ENCODE results near the gene BCL2A1.
A peak's percentile ranks its signal among the peaks of the same experiment; 100 is the strongest.

Gene BCL2A1

DNA sequence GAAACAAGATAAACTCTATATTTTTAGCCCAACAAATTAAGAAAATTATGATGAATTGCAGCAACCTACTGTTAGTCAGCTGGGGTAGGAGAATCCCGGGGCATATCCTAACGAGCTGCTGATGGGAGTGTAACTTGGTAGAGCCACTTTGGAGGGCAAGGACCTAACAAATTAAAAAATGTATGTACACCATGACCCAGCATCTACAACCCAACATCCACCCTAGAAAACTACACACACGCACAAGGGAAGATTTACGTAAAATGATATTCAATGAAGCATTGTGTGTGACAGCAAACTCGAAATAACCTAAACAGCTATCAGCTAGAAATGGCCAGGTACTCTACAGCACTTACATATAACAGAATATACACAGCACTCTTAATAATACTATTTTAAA is 1.9 kb downstream of the BCL2A1 start:
- H3K4me2 ChIP-seq (ENCODE audit: low read depth, low read length, poor library complexity, severe bottlenecking), result peak overlapping the region; percentile 18
- no peak overlapping the region for H3K9ac ChIP-seq (ENCODE audit: low read length)

DNA sequence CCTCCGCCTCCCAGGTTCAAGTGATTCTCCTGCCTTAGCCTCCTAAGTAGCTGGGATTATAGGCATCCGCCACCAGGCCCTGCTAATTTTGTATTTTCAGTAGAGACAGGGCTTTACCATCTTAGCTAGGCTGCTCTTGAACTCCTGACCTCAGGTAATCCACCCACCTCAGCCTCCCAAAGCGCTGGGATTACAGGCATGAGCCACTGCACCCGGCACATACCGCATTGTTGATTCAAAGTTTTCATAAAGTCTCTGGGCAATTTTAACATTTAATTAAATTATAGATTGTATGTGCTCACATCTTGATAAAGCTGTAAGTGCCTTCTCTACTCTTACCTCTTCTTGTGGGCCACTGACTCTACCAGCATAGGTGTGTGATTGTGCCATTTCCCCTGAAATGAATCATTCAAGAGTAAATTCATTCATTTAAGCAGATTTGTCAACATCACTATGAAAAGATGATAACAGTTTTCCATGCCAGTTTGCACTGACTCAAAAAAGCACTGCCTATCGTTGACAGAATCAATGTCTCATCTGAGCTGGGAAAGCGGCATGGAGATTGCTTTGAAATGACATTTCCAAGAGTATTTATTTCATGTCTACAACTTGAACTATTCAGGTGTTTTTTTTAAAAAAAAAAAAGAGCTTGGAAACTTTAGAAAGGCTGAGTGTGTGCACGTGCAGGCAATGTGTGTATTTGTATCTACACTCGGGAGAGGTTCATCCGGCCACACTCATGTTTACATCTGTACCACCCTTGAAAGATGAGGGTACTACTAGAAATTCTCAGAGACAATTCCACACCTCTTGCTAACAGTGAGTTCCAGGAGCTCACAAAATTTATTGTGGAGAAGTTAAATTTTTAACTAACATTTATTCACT is 3.5 kb downstream of the BCL2A1 start:
- no peak overlapping the region for H3K9ac ChIP-seq (ENCODE audit: low read length)
- H3K4me2 ChIP-seq (ENCODE audit: low read depth, low read length, poor library complexity, severe bottlenecking), result peak overlapping the region; percentile 20
- H2AFZ ChIP-seq (ENCODE audit: low read depth, low read length, severe bottlenecking), result peak overlapping the region; percentile 20

More for the DNA sequence above, 1.9 kb downstream of the BCL2A1 start:
- Histone ChIP-seq H3K9me3 (ENCODE audit: insufficient read depth, low read length) (no peaks in the 10 kb centered on the region), H3K4me3 (ENCODE audit: insufficient read depth, low read length, poor library complexity, severe bottlenecking) (no peak overlapping the region), H3K27ac (ENCODE audit: low read depth, low read length) (no peak overlapping the region), H3F3A (ENCODE audit: insufficient read depth) (no peaks in the 10 kb centered on the region), H3K79me2 (ENCODE audit: insufficient read depth, low read length) (no peaks in the 10 kb centered on the region), H3K9me2 (replicated peaks; ENCODE audit: insufficient read depth, low read length) (no peaks in the 10 kb centered on the region), H3K36me3 (ENCODE audit: low read length) (no peaks in the 10 kb centered on the region), H4K20me1 (ENCODE audit: low read depth, low read length) (no peaks in the 10 kb centered on the region), H2AFZ (ENCODE audit: low read depth, low read length, severe bottlenecking) (no peak overlapping the region), H3K27me3 (ENCODE audit: low read length) (no peaks in the 10 kb centered on the region)
- TF ChIP-seq, protein P1, sequence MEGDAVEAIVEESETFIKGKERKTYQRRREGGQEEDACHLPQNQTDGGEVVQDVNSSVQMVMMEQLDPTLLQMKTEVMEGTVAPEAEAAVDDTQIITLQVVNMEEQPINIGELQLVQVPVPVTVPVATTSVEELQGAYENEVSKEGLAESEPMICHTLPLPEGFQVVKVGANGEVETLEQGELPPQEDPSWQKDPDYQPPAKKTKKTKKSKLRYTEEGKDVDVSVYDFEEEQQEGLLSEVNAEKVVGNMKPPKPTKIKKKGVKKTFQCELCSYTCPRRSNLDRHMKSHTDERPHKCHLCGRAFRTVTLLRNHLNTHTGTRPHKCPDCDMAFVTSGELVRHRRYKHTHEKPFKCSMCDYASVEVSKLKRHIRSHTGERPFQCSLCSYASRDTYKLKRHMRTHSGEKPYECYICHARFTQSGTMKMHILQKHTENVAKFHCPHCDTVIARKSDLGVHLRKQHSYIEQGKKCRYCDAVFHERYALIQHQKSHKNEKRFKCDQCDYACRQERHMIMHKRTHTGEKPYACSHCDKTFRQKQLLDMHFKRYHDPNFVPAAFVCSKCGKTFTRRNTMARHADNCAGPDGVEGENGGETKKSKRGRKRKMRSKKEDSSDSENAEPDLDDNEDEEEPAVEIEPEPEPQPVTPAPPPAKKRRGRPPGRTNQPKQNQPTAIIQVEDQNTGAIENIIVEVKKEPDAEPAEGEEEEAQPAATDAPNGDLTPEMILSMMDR (IDR thresholded peaks at IDR 0.05; ENCODE audit: insufficient read depth, low read length, poor library complexity, severe bottlenecking), result no peak
- TF ChIP-seq EZH2phosphoT487 (conservative IDR thresholded peaks at IDR 0.05; ENCODE audit: low read length), result no peak

DNA sequence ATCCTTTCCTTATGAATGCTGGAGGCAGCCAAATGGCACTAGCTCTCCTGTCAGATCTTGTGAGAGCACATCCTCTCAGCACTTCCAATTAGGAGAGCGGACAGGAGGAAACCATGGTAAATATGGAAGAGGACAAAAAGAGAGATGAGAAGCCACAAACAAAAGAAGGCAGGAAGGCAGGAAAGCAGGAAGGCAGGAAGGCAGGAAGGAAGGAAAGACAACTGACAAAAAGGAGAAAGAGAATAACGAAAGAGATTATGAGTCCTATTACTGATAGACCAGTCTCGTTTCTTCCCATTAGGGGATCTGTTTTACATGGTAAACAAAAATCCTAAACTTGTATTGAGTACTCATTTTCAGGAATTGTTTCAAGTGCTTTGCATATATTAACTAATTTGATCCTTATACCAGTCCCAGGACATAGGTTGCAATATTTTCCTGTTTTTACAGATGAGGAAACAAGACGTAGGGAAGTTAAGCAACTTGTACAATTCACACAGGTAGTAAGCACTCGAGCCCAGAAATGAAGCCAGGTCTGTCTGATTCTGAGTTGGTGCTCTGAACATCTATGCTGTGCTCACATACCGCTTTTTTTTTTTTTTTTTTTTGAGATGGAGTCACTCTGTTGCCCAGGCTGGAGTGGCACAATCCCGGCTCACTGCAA is 4.2 kb downstream of the BCL2A1 start:
- no peak overlapping the region for H3K4me3 ChIP-seq (ENCODE audit: insufficient read depth, low read length, poor library complexity, severe bottlenecking)
- TF ChIP-seq EZH2phosphoT487 (conservative IDR thresholded peaks at IDR 0.05; ENCODE audit: low read length), result no peak
- TF ChIP-seq, protein P1 (IDR thresholded peaks at IDR 0.05; ENCODE audit: insufficient read depth, low read length, poor library complexity, severe bottlenecking), result no peak
- no peaks in the 10 kb centered on the region for H3K27me3 ChIP-seq (ENCODE audit: low read length)
- H3F3A ChIP-seq (ENCODE audit: insufficient read depth), result no peaks in the 10 kb centered on the region
- no peaks in the 10 kb centered on the region for H3K79me2 ChIP-seq (ENCODE audit: insufficient read depth, low read length)
- H4K20me1 ChIP-seq (ENCODE audit: low read depth, low read length), result no peaks in the 10 kb centered on the region
- H3K27ac ChIP-seq (ENCODE audit: low read depth, low read length), result no peak overlapping the region
- no peaks in the 10 kb centered on the region for H3K9me3 ChIP-seq (ENCODE audit: insufficient read depth, low read length)
- no peaks in the 10 kb centered on the region for H3K9me2 ChIP-seq (replicated peaks; ENCODE audit: insufficient read depth, low read length)
- no peaks in the 10 kb centered on the region for H3K36me3 ChIP-seq (ENCODE audit: low read length)
- H3K9ac ChIP-seq (ENCODE audit: low read length), result no peak overlapping the region
- H2AFZ ChIP-seq (ENCODE audit: low read depth, low read length, severe bottlenecking), result no peak overlapping the region
- no peak overlapping the region for H3K4me2 ChIP-seq (ENCODE audit: low read depth, low read length, poor library complexity, severe bottlenecking)

More for the DNA sequence above, 3.5 kb downstream of the BCL2A1 start:
- H3K79me2 ChIP-seq (ENCODE audit: insufficient read depth, low read length), result no peaks in the 10 kb centered on the region
- TF ChIP-seq, protein P1 (IDR thresholded peaks at IDR 0.05; ENCODE audit: insufficient read depth, low read length, poor library complexity, severe bottlenecking), result no peak
- TF ChIP-seq EZH2phosphoT487 (conservative IDR thresholded peaks at IDR 0.05; ENCODE audit: low read length), result no peak
- no peaks in the 10 kb centered on the region for H3K9me3 ChIP-seq (ENCODE audit: insufficient read depth, low read length)
- no peaks in the 10 kb centered on the region for H3F3A ChIP-seq (ENCODE audit: insufficient read depth)
- H3K27ac ChIP-seq (ENCODE audit: low read depth, low read length), result no peak overlapping the region
- H3K36me3 ChIP-seq (ENCODE audit: low read length), result no peaks in the 10 kb centered on the region
- H3K27me3 ChIP-seq (ENCODE audit: low read length), result no peaks in the 10 kb centered on the region
- H4K20me1 ChIP-seq (ENCODE audit: low read depth, low read length), result no peaks in the 10 kb centered on the region
- H3K4me3 ChIP-seq (ENCODE audit: insufficient read depth, low read length, poor library complexity, severe bottlenecking), result no peak overlapping the region
- no peaks in the 10 kb centered on the region for H3K9me2 ChIP-seq (replicated peaks; ENCODE audit: insufficient read depth, low read length)

All from SU-DHL-6 (cell line).